Bronchial epithelial cell (primary cell): ENCODE results near the gene SEC14L1. TPM values are rescaled to one million over a fixed set of nuclear protein-coding genes. Genes with fewer than 3 reads are reported as not detected.

ENCODE experiments used
- DNase-seq: peaks from one replicate; pipeline ENCODE4 v3.0.0-alpha.2; 2010; ENCODE audit warnings: low read depth
- FAIRE-seq: peaks from 2 replicates; lab custom pipeline; 2011; peaks lifted over from hg19 to GRCh38; lab: Jason Lieb, UNC
- H3K27me3 ChIP-seq: 2 replicates; pipeline ENCODE4 v1.5.1; 2011; ENCODE audit warnings: low read length; ENCODE audit not compliant: control insufficient read depth, insufficient read depth
- H3K36me3 ChIP-seq: 2 replicates; pipeline ENCODE4 v1.5.1; 2011; ENCODE audit warnings: low read length; ENCODE audit not compliant: control insufficient read depth, insufficient read depth
- H3K4me3 ChIP-seq: 2 replicates; pipeline ENCODE4 v1.5.1; 2011; ENCODE audit warnings: mild to moderate bottlenecking, low read depth, low read length, control low read depth
- total RNA-seq: library from RNA; depleted of rRNA; stranded (reverse); fragments of >200 nt; gene quantifications from 2 replicates; pipeline ENCODE4 v1.2.1, GENCODE V29; 2014
- TF ChIP-seq, protein P1 (sequence below): IDR thresholded peaks from 2 replicates; pipeline ENCODE4 v1.5.1; 2011; ENCODE audit warnings: mild to moderate bottlenecking, moderate library complexity, low read length, control low read depth, inconsistent platforms; ENCODE audit not compliant: insufficient read depth, severe bottlenecking

The SEC14L1 gene
- total RNA-seq, 1 donor from 2014 or later = 21.6 TPM

DNA sequence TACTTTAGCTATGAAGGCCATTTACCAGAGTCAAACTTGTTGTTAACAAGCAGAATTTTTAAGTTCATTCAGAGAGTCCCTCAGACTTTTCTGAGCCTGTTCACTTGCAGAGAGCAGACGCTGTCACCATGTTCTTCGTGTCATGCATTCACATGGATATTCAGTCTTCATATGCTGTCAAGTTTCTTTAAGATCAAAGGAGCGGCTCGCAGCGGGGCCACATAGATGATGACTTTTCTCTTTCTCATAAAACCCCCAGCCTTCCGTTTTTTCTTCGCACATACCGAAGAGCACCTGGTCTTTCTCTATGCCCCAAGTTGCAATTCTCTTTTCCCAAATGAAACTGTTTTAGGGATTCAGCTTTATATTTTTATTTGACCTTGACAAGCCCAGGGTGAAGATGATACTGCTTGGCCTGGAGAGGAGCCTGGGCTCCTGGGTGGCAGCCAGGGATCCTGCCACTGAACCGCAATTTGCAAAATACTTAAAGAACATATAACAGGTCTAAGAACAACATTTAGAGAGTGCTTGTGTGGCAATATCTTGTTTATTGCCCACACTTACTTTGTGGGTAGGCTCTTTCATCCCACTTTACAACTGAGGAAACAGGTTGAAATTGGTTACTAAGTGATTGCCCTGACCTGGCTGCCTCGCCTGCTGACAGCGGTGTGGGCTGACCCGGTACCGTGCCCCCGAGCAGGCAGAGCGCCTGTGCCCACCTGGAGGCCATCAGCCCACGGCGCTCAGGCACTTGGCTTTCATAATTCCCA lies 22.9 kb downstream of the SEC14L1 start:
- FAIRE-seq = no peak
- Histone ChIP-seq H3K27me3 (no peaks in the 10 kb centered on the region), H3K4me3 (no peak overlapping the region), H3K36me3 (no peaks in the 10 kb centered on the region)
- DNase-seq = no peak
- TF ChIP-seq, protein P1, sequence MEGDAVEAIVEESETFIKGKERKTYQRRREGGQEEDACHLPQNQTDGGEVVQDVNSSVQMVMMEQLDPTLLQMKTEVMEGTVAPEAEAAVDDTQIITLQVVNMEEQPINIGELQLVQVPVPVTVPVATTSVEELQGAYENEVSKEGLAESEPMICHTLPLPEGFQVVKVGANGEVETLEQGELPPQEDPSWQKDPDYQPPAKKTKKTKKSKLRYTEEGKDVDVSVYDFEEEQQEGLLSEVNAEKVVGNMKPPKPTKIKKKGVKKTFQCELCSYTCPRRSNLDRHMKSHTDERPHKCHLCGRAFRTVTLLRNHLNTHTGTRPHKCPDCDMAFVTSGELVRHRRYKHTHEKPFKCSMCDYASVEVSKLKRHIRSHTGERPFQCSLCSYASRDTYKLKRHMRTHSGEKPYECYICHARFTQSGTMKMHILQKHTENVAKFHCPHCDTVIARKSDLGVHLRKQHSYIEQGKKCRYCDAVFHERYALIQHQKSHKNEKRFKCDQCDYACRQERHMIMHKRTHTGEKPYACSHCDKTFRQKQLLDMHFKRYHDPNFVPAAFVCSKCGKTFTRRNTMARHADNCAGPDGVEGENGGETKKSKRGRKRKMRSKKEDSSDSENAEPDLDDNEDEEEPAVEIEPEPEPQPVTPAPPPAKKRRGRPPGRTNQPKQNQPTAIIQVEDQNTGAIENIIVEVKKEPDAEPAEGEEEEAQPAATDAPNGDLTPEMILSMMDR = no peak

DNA sequence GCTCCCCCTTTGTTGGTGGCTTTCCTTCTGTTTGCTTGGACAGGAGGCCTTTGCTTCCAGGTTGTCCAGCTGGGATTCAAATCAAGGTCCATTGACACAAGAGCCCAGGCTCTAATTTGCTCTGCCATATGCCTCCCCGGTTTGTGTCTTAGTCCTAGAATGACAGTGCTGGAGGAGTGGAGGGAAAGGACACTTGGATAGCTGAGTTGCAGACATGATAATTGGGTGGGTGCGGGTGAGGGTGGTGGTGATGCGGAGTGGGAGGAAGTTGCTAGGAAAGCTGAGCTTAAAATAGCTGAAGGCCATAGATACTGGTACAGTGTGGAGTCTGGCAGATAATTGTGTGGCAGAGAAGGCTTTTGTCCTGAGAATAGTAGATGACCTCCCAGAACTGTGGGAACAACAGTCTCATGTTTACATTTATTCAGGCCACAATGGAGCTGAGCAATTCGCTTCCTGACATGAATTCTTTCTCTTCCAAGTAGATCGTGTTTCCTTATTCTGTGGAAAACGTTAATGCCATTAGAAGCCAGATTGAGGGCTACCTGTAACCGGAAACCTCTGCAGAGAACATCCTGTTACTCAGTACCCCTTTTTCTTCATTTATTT lies 23.8 kb downstream of the SEC14L1 start:
- DNase-seq (peak; percentile 43), FAIRE-seq (no peak)
- H3K36me3 ChIP-seq = no peaks in the 10 kb centered on the region
- no peaks in the 10 kb centered on the region for H3K27me3 ChIP-seq
- H3K4me3 ChIP-seq = no peak overlapping the region
- TF ChIP-seq, protein P1 = no peak

DNA sequence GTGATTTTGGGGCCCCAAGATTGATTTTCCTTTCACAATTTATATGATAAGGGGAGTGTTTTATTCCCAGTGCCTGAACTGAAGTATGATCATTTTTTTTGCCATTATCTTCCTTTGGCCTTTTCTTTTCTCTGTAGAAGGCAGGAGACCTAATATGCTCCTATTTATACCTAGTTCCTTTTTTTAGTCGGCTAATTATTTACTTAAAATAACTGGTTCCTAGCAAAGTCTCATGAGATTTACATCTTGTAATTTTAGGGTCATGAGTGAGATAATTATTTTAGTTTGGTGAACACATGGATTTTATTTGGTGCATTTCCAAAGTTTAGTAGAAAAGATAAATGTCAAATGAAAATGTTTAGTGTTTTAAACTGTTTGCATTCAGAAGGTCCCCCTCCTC lies 24.8 kb downstream of the SEC14L1 start:
- Histone ChIP-seq H3K27me3 (no peaks in the 10 kb centered on the region), H3K36me3 (no peaks in the 10 kb centered on the region), H3K4me3 (no peak overlapping the region)
- DNase-seq (no peak), FAIRE-seq (no peak)
- TF ChIP-seq, protein P1 = no peak

DNA sequence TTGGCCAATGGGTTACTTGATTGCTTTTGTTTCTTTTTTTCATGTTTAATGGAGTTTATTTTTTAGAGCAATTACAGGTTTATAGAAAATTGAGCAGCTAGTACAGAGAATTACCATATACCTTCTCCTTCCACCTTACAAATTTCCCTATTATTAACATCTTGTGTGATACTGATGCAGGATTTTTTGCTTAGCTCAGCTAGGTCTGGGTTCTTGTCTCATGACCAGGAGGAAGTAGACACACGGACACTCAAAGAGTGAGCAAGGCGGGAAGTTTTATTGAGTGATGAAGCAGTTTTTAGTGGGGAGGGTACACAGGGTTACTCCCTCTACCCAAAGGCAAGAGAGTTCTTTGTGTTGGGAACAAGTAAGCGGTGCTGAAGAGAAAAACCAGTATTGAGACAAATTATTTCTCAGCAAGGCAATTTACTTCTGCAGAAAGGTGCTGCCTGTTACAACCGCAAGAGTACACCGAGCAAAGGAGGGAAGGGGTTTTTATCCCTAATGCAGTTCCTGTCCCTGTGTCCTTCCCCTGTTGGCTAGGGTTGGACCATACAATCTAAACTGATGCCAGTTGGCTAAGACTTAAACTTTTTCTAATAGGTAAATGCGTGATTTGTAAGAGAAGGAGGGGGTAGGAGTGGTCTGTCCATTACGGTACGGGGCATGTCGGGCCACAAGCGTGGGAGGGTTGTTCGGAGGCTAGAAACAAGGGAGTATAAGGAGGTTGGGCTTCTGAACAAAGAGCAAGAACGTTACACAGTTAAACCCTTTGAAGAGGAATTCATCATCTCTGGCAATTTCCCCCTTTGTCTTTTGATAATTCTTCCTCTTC lies 26.9 kb downstream of the SEC14L1 start:
- FAIRE-seq (no peak), DNase-seq (no peak)
- no peaks in the 10 kb centered on the region for H3K27me3 ChIP-seq
- TF ChIP-seq, protein P1 = no peak
- H3K4me3 ChIP-seq = no peak overlapping the region
- no peaks in the 10 kb centered on the region for H3K36me3 ChIP-seq

DNA sequence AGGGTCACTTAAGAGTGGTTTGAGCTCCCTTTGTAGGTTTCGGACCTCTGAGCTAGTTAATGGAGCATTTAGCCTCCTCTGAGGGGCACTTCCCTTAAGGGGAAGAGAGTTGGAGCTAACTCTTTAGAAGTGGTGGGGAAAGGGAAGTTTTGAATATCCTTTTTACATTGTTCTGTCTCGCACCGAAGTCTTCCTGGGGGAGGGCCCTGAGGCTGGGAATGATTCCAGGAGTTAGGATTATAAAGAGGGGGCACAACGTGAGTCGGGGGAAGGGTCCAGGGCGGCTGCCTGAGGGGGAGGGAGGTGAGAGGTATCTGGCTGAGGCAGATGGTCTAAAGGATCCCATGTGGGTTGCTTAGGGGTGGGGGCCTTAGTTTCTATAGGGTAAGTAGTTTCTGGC lies 32.3 kb downstream of the SEC14L1 start:
- H3K36me3 ChIP-seq = peaks cover 2% of the 10 kb centered on the region
- FAIRE-seq = no peak
- no peak for DNase-seq
- TF ChIP-seq, protein P1 = no peak
- no peaks in the 10 kb centered on the region for H3K27me3 ChIP-seq
- no peak overlapping the region for H3K4me3 ChIP-seq
